Fibroblast of mammary gland (primary cell): ENCODE measurements around the gene SULT4A1.

ENCODE experiments used
- DNase-seq: peaks from one replicate; pipeline ENCODE4 v3.0.0-alpha.2; 2010; ENCODE audit warnings: low read depth
- H3K4me3 ChIP-seq: 2 replicates; pipeline ENCODE4 v1.5.1; 2011; ENCODE audit warnings: low read depth, mild to moderate bottlenecking, low read length, moderate library complexity; ENCODE audit not compliant: control insufficient read depth
- CTCF ChIP-seq: conservative IDR thresholded peaks from 2 replicates; pipeline ENCODE4 v1.5.1; 2011; ENCODE audit warnings: low read depth, low read length, inconsistent platforms; ENCODE audit not compliant: control insufficient read depth, insufficient read depth

The SULT4A1 gene

GRCh38 chr22:43846966-43847365 is 15.3 kb downstream of the SULT4A1 start:
- TF ChIP-seq CTCF, result no peak
- no peak for DNase-seq

GRCh38 chr22:43845981-43846380 is 16.3 kb downstream of the SULT4A1 start:
- no peak overlapping the region for H3K4me3 ChIP-seq
- no peak for DNase-seq
- TF ChIP-seq CTCF, result no peak

More at GRCh38 chr22:43846966-43847365, 15.3 kb downstream of the SULT4A1 start:
- H3K4me3 ChIP-seq, result no peak overlapping the region

- H3K4me3 ChIP-seq, result no peak overlapping the region
- TF ChIP-seq CTCF, result no peak
- DNase-seq, result no peak
Measured at GRCh38 chr22:43844560-43845545, 17.5 kb downstream of the SULT4A1 start.

GRCh38 chr22:43843783-43844530 is 18.4 kb downstream of the SULT4A1 start:
- TF ChIP-seq CTCF, result no peak
- no peak for DNase-seq
- no peak overlapping the region for H3K4me3 ChIP-seq

- no peak overlapping the region for H3K4me3 ChIP-seq
- TF ChIP-seq CTCF, result no peak
- no peak for DNase-seq
Measured at GRCh38 chr22:43841742-43842141, 20.6 kb downstream of the SULT4A1 start.

- no peak overlapping the region for H3K4me3 ChIP-seq
- no peak for DNase-seq
- no peak for TF ChIP-seq CTCF
Measured at GRCh38 chr22:43840851-43841250, 21.5 kb downstream of the SULT4A1 start.
